ENCODE measurements around the gene ZNF74. TPM values are rescaled to one million over a fixed set of nuclear protein-coding genes. Genes with fewer than 3 reads are reported as not detected.
"Not testable (repeated sequence)": the region's sequence is repeated elsewhere in the genome, so short reads cannot be mapped to it uniquely, and the experiment has no call there.

The ZNF74 gene
- 10 to 100 TPM; 15.0 to 20.4 (median 15.9) TPM for polyA plus RNA-seq (ENCODE audit: insufficient read length in 4 of 4)

DNA sequence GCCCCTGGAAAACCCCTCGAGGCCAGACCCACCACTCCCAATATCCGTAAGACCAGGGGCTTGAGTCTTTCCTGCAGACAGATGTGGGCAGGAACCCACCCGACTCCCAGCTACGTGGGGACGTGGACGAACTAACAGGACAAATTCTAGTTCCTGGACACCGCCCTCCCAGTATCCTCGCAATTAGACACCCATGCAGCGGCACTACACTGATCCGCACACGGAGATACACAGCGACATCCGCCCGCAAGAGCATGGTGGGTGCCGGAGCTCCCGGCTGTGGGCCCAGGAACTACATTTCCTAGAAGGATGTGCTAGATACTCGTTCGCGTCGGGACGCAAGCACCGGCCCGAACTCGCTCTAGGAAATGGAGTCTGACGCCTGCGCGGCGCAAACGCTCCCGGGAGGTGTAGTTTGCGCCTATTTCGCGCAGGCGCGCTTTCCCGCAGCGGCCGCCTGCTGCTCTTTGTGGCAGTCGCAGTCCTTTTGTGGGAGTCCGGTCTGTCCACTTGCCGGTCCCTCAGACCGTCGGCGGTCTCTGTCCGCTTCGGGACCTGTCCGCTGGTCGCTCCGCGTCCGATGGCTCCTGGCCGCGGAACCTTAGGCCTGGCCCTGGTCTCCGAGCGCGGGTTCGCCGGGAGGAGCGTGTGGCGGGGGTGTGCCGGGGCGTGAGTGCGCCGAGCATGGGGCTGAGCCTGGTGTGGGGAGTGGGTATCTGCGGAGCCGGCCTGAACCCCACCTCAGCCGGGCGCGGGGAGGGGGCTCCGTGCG lies at the start of gene ZNF74:
TSS of gene ZNF74 (plus strand) at position 447 of the 772 bp plus-strand sequence. CDS start 478 bp downstream, outside the sequence.
- peak; percentile 83 to 91 (median 85) for DNase-seq (ENCODE audit: low read depth in 4 of 4, low spot score in 3 of 4)

DNA sequence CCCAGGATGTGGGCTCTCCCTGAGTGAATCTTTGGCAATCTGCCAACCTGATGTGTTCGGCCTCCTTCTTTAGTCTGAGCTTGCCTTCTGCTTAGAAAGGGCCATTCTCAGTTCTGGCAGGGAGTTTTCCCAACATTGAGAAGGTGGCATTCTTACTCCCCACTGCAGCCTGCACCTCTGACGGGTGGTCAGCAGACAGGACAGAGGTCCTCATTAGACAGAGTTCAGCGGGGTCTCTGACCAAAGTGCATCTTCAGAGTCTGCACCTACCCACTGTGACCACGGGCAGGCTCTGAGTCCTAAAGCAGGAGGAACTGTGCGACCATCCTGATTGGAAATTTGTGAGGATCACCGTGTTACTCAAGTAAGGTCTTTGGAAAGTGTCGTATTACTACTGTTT lies 47.4 kb upstream of the ZNF74 start:
- DNase-seq (ENCODE audit: low read depth in 4 of 4, low spot score in 3 of 4), result not testable (repeated sequence)

DNA sequence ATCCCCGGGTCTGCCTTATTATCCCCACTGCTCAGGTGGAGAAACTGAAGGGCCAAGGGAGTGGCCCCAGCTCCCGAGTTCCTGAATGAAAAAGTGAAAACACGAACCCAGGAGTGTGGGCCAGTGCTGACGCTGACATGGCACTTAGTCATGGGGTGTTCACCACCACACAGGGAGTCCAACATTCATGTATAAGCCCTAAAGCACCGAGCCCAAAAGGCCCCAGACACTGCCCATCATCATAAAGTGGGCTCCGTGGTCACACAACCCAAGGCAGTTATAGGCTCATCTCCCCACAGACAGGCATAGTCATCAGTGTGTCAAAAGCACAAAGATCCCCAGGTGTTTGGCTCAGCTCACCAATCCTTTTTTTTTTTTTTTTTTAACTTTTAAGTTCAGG lies 41.4 kb upstream of the ZNF74 start:
- DNase-seq (ENCODE audit: low read depth in 4 of 4, low spot score in 3 of 4), result not testable (repeated sequence)

DNA sequence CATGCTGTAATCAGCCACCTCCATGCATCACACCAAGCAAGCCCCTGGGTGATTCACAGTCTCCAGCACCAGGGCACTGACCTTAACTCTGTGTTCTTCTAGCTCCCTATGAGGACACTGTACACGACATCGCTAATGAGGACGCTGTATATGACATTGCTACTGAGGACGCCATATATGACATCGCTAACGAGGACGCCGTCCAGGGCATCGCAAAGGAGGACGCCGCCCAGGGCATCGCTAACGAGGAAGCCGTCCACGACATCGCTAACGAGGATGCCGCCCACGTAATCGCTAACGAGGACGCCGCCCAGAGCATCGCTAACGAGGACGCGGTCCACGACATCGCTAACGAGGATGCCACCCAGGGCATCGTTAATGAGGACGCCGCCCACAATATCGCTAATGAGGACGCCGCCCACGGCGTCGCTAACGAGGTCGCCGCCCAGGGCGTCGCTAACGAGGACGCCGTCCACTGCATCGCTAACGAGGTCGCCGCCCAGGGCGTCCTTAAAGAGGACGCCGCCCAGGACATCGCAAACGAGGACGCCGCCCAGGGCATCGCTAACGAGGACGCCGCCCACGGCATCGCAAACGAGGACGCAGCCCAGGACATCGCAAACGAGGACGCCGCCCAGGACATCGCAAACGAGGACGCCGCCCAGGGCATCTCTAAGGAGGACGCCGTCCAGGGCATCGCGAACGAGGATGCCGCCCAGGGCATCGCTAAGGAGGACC lies 39.5 kb upstream of the ZNF74 start:
- no peak for DNase-seq (ENCODE audit: low read depth in 4 of 4, low spot score in 3 of 4)

DNA sequence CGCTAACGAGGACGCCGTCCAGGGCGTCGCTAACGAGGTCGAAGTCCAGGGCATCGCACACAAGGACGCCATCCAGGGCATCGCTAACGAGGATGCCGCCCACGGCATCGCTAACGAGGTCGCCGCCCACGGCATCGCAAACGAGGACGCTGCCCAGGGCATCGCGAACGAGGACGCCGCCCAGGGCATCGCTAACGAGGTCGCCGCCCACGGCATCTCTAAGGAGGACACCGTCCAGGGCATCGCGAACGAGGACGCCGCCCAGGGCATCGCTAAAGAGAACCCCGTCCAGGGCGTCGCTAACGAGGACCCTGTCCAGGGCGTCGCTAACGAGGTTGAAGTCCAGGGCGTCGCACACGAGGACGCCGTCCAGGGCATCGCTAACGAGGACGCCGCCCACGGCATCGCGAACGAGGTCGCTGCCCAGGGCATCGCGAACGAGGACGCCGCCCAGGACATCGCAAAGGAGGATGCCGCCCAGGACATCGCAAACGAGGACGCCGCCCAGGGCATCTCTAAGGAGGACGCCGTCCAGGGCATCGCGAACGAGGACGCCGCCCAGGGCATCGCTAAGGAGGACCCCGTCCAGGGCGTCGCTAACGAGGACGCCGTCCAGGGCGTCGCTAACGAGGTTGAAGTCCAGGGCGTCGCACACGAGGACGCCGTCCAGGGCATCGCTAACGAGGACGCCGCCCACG lies 37.9 kb upstream of the ZNF74 start:
- not testable (repeated sequence) for DNase-seq (ENCODE audit: low read depth in 4 of 4, low spot score in 3 of 4)

DNA sequence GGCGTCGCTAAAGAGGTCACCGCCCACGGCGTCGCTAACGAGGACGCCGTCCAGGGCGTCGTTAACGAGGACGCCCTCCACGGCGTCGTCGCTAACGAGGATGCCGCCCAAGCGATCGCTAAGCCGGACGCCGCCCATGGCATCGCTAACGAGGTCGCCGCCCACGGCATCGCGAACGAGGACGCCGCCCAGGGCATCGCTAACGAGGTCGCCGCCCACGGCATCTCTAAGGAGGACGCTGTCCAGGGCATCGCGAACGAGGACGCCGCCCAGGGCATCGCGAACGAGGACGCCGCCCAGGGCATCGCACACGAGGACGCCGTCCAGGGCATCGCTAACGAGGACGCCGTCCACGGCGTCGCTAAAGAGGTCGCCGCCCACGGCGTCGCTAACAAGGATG lies 37.0 kb upstream of the ZNF74 start:
- DNase-seq (ENCODE audit: low read depth in 4 of 4, low spot score in 3 of 4), result not testable (repeated sequence)

DNA sequence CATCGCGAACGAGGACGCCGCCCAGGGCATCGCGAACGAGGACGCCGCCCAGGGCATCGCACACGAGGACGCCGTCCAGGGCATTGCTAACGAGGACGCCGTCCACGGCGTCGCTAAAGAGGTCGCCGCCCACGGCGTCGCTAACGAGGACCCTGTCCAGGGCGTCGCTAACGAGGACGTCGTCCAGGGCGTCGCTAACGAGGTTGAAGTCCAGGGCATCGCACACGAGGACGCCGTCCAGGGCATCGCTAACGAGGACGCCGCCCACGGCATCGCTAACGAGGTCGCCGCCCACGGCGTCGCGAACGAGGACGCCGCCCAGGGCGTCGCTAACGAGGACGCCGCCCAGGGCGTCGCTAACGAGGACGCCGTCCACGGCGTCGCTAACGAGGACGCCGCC lies 36.0 kb upstream of the ZNF74 start:
- DNase-seq (ENCODE audit: low read depth in 4 of 4, low spot score in 3 of 4), result not testable (repeated sequence)

- DNase-seq (ENCODE audit: low read depth in 4 of 4, low spot score in 3 of 4), result not testable (repeated sequence)
Measured at GRCh38 chr22:20358503-20359239, 35.3 kb upstream of the ZNF74 start.

- DNase-seq (ENCODE audit: low read depth in 4 of 4, low spot score in 3 of 4), result not testable (repeated sequence)
Measured at GRCh38 chr22:20360261-20360660, 33.7 kb upstream of the ZNF74 start.

DNA sequence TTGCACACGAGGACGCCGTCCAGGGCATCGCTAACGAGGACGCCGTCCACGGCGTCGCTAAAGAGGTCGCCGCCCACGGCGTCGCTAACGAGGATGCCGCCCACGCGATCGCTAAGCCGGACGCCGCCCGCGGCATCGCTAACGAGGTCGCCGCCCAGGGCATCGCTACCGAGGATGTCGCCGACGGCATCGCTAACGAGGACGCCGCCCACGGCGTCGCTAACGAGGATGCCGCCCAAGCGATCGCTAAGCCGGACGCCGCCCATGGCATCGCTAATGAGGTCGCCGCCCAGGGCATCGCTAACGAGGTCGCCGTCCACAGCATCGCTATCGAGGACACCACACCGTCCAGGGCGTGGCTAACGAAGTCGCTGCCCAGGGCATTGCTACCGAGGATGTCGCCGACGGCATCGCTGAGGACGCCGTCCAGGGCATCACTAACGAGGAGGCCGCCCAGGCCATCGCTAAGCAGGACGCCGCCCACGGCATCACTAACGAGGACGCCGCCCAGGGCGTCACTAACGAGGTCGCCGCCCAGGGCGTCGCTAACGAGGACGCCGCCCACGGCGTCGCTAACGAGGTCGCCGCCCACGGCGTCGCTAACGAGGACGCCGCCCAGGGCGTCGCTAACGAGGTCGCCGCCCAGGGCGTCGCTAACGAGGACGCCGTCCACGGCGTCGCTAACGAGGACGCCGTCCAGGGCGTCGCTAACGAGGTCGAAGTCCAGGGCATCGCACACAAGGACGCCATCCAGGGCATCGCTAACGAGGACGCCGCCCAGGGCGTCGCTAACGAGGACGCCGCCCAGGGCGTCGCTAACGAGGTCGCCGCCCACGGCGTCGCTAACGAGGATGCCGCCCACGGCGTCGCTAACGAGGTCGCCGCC lies 32.8 kb upstream of the ZNF74 start:
- not testable (repeated sequence) for DNase-seq (ENCODE audit: low read depth in 4 of 4, low spot score in 3 of 4)

- not testable (repeated sequence) for DNase-seq (ENCODE audit: low read depth in 4 of 4, low spot score in 3 of 4)
Measured at GRCh38 chr22:20361752-20362229, 32.2 kb upstream of the ZNF74 start.

- not testable (repeated sequence) for DNase-seq (ENCODE audit: low read depth in 4 of 4, low spot score in 3 of 4)
Measured at GRCh38 chr22:20362403-20362802, 31.5 kb upstream of the ZNF74 start.

- DNase-seq (ENCODE audit: low read depth in 4 of 4, low spot score in 3 of 4), result not testable (repeated sequence)
Measured at GRCh38 chr22:20364335-20365260, 29.4 kb upstream of the ZNF74 start.

DNA sequence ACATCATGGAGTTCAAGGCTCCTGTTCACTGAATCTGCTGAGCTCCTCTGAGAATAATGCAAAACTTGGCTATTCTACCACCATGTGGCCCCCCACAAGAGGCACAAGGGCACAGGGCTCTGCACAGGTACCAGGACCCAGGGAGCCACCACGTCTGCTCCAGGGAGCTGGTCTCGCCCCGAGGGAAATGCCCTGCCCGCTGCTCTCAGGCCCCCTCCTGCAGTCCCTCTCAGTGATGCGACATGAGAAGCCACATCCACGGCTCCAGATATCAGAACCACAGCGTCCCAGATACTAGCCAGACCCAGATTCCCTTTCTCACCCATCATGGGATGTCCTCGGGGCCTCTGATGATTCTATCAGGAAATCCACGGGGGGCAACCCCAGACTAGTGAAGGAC lies 27.1 kb upstream of the ZNF74 start:
- not testable (repeated sequence) for DNase-seq (ENCODE audit: low read depth in 4 of 4, low spot score in 3 of 4)

DNA sequence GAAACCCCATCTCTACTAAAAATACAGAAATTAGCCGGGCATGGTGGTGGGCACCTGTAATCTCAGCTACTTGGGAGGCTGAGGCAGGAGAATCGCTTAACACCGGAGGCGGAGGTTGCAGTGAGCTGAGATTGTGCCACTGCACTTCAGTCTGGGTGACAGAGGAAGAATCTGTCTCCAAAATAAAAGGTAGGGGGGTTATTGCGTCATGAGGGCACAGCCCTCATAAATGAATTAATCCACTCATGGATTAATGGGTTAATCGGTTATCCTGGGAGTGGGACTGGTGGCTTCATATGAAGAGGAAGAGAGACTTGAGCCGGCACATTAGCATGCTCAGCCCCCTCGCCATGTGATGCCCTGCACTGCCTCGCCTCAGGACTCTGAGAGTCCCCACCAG lies 25.1 kb upstream of the ZNF74 start:
- DNase-seq (ENCODE audit: low read depth in 4 of 4, low spot score in 3 of 4), result not testable (repeated sequence)

DNA sequence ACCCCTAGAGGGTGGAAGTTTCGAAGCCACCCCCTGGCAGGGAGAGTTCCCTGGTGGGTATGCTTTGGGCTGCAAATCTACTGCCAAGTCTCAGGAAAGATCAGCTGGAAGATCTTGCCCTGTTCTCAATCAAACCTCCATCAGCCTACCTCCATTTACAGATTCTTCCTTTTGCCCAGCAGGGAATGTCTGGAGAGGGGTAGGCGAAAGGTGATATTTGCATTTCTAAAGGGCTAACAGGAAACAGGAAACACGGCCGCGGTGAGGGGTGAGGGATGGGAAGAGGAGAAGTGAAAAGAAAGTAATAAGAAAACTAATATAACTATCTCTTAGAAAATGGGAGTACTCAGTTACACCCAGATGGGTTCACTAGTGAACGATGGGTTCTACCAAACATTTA lies 22.3 kb upstream of the ZNF74 start:
- DNase-seq (ENCODE audit: low read depth in 4 of 4, low spot score in 3 of 4), result not testable (repeated sequence)

DNA sequence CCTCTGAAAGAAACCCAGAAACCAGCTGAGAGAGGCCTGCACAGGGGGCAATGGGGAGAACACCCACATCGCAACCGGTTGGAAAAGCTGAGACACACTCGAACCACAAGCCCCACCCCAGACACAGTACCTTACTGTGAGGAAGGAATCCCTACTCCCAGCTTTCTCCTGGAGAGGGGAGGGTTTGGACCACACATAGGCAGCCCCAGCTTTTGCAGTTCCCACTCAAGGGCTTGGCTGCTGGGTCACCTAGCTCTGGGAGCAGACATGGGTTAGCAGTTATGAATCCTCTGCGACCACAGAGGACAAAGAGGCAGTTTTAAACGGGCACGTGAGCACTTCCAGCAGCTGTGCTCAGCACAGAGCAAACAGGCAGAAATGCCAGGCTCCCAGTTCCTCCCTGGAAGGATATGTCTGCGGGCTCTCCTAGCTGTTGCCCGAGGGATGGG lies 21.5 kb upstream of the ZNF74 start:
- DNase-seq (ENCODE audit: low read depth in 4 of 4, low spot score in 3 of 4), result not testable (repeated sequence)

DNA sequence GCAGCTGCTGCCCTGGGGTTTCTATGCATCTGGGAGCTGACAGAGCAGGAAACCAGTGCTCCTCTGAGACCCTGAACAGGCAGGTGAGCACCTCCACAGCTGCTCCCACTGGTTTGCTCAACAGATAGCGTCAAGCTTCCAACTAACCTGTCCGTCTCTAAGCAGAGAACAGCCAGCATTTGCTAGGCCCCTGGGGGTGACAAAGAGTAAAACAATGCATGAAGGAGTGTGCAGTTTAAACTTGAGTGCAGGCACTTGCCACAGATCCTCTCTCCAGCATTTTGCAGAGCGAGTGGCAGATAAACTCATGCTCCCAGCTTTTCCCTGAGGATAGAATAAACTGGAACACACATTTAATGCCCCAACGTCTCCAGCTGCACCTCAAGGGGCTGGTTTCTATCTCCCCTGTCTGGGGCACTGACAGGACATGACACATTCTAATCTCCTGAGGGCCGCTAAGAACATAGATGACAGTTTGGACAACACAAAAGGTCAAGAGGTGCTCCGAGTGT lies 20.7 kb upstream of the ZNF74 start:
- not testable (repeated sequence) for DNase-seq (ENCODE audit: low read depth in 4 of 4, low spot score in 3 of 4)

Data from right renal pelvis (tissue), 4 donors.